Measurements from ENCODE around the gene DMKN. TPM values are rescaled to one million over a fixed set of nuclear protein-coding genes. Genes with fewer than 3 reads are reported as not detected.

DMKN gene
- total and polyA plus RNA-seq, 3 donors from 2014 or later = 5.8 to 24.0 (median 7.9) TPM

- DNase-seq = peak; percentile 77
- intact Hi-C loops (cut with DNase I; ENCODE audit: low total_unique reads) = no loop called here
- H3K27ac ChIP-seq = no peak overlapping the region
Observed at GRCh38 chr19:35509861-35510625, 3.4 kb downstream of the DMKN start.

DNA sequence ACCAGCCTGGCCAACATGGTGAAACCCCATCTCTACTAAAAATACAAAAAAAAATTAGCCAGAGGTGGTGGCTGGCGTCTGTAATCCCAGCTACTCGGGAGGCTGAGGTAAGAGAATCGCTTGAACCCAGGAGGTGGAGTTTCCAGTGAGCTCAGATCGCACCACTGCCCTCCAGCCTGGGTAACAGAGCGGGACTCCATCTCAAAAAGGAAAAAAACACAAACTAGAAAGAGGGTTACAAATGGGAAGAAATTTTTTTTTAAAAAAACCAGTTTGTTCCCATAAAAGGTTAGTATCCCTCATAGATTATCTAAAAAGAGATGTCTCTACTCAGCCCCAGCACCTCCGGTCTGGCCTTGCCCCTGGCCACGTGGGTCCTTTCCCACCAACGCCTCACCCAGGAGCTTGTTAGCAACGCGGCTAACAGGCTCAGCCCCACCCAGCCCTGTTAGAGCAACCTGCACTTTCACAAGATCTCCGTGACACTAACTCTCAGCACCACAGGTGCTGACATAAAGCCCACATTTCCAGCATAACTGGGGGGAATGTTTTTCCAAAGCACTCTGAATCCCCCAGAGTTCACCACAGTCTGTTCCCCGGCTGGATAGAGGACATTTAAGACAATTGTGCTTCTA lies 4.3 kb downstream of the DMKN start:
- intact Hi-C loops (cut with DNase I; ENCODE audit: low total_unique reads) = no loop called here
- Histone ChIP-seq H3K27me3 (no peaks in the 10 kb centered on the region), H3K27ac (no peak overlapping the region), H3K4me1 (peaks cover 4% of the 10 kb centered on the region), H3K36me3 (ENCODE audit: low read depth, missing control alignments) (no peaks in the 10 kb centered on the region), H3K4me3 (no peak overlapping the region), H3K9me3 (no peaks in the 10 kb centered on the region)
- WGBS, 2 donors = 30 to 33% methylated on average over 12 of the region's 12 CpGs
- DNase-seq = no peak
- TF ChIP-seq CTCF (IDR thresholded peaks at IDR 0.05) (no peak), POLR2A (IDR thresholded peaks at IDR 0.05) (no peak)

More at GRCh38 chr19:35509861-35510625, 3.4 kb downstream of the DMKN start:
- H3K9me3 ChIP-seq = no peaks in the 10 kb centered on the region
- TF ChIP-seq POLR2A (IDR thresholded peaks at IDR 0.05) = no peak
- peak; percentile 80 to 93 (median 84) for TF ChIP-seq CTCF (IDR thresholded peaks at IDR 0.05)
- H3K36me3 ChIP-seq (ENCODE audit: low read depth, missing control alignments) = no peaks in the 10 kb centered on the region
- 1% methylated on average over 20 to 39 of the region's 39 CpGs for WGBS, 2 donors
- no peaks in the 10 kb centered on the region for H3K27me3 ChIP-seq
- H3K4me1 ChIP-seq = peaks cover 4% of the 10 kb centered on the region
- peak overlapping the region; percentile 31 to 51 for H3K4me3 ChIP-seq

DNA sequence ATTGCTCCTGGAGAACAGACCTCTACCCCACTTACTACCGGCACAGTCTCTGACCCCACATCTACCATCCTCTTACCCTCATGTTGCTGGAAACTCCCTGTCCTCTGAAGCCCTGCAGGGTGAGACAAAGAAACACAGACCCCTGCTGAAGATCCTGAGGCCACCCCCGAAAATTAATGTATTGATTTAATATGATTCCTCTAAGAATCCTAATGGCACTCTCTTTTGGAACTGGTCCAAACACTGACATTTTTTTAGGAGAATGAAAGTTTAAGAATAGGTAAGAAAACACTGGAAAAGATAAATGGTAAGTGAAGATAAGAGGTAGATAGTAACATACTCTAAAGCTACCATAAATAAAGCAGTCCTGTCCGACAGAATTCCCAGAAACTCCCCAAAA lies 5.3 kb downstream of the DMKN start:
- Histone ChIP-seq H3K27ac (no peak overlapping the region), H3K4me1 (peaks cover 4% of the 10 kb centered on the region), H3K9me3 (no peaks in the 10 kb centered on the region), H3K36me3 (ENCODE audit: low read depth, missing control alignments) (no peaks in the 10 kb centered on the region), H3K4me3 (no peak overlapping the region), H3K27me3 (no peaks in the 10 kb centered on the region)
- TF ChIP-seq CTCF (IDR thresholded peaks at IDR 0.05) (no peak), POLR2A (IDR thresholded peaks at IDR 0.05) (no peak)
- no peak for DNase-seq
- intact Hi-C loops (cut with DNase I; ENCODE audit: low total_unique reads) = no loop called here
- 77 to 96% methylated on average over 3 of the region's 3 CpGs for WGBS, 2 donors

GRCh38 chr19:35507561-35507960 lies 5.9 kb downstream of the DMKN start:
- intact Hi-C loops (cut with DNase I; ENCODE audit: low total_unique reads) = no loop called here
- 86 to 87% methylated on average over 11 of the region's 11 CpGs for WGBS, 2 donors
- H3K27me3 ChIP-seq = no peaks in the 10 kb centered on the region
- no peak overlapping the region for H3K27ac ChIP-seq
- no peaks in the 10 kb centered on the region for H3K36me3 ChIP-seq (ENCODE audit: low read depth, missing control alignments)
- no peak for DNase-seq
- H3K4me3 ChIP-seq = no peak overlapping the region
- H3K9me3 ChIP-seq = no peaks in the 10 kb centered on the region
- TF ChIP-seq POLR2A (IDR thresholded peaks at IDR 0.05) (no peak), CTCF (IDR thresholded peaks at IDR 0.05) (no peak)
- peaks cover 4% of the 10 kb centered on the region for H3K4me1 ChIP-seq

All from testis (tissue), 3 donors.